ENCODE data around the gene FAM131A.

- TF ChIP-seq FOS (IDR thresholded peaks at IDR 0.05; ENCODE audit: borderline replicate concordance, insufficient read depth, low read length) (no peak), CTCF (IDR thresholded peaks at IDR 0.05; ENCODE audit: extremely low read depth in 1 of 2, insufficient read depth in 1 of 2, low read depth in 1 of 2, low read length in 2 of 2) (no peak)
These were observed 16.1 kb downstream of the FAM131A start for GRCh38 chr3:184353546-184353941.

Data from endothelial cell of umbilical vein (primary cell).